ENCODE measurements around the gene CSNK1G3.

DNA sequence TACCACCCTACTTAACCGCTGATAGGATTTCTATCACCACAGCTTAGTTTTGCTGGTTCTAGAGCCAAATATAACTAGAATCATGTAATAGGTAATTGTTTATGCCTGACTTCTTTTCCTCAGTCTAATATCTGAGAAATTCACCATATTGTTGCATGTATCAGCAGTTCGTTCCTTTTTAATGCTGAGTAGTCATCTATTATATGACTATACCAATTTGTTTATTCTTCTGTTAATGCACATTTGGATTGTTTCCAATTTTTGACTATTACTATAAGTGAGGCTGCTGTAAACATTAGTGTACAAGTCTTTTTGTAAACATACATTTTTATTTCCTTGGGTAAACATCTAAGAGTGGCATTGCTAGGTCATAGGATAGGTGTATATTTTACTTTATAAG, 25.9 kb downstream of the CSNK1G3 start:
- TF ChIP-seq, protein P1, sequence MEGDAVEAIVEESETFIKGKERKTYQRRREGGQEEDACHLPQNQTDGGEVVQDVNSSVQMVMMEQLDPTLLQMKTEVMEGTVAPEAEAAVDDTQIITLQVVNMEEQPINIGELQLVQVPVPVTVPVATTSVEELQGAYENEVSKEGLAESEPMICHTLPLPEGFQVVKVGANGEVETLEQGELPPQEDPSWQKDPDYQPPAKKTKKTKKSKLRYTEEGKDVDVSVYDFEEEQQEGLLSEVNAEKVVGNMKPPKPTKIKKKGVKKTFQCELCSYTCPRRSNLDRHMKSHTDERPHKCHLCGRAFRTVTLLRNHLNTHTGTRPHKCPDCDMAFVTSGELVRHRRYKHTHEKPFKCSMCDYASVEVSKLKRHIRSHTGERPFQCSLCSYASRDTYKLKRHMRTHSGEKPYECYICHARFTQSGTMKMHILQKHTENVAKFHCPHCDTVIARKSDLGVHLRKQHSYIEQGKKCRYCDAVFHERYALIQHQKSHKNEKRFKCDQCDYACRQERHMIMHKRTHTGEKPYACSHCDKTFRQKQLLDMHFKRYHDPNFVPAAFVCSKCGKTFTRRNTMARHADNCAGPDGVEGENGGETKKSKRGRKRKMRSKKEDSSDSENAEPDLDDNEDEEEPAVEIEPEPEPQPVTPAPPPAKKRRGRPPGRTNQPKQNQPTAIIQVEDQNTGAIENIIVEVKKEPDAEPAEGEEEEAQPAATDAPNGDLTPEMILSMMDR (conservative IDR thresholded peaks at IDR 0.05): no peak
- TF ChIP-seq ZFX (IDR thresholded peaks at IDR 0.05): no peak

All from C4-2B (cell line).